Endothelial cell of umbilical vein (primary cell): ENCODE measurements around the gene GLB1L2. TPM values are rescaled to one million over a fixed set of nuclear protein-coding genes. Genes with fewer than 3 reads are reported as not detected.

Experiments used
- BruUV-seq: library from RNA; stranded (reverse); fragments of 400-500 nt; replicated peaks from 2 replicates; lab custom pipeline; 2021; lab: Mats Ljungman, UMichigan
- CTCF ChIA-PET: fragments of 300-600, 350-600 bp; sonication (Branson Sonifier 250); formaldehyde crosslinking; loops from one replicate; lab custom pipeline; 2021; ENCODE audit warnings: antibody characterized with exemption, inconsistent platforms; lab: Charles Lee
- POLR2A ChIA-PET: fragments of 300-600, 350-600 bp; sonication (Branson Sonifier 250); formaldehyde crosslinking; loops from one replicate; lab custom pipeline; 2021; ENCODE audit warnings: antibody characterized with exemption, inconsistent platforms; lab: Charles Lee
- DNase-seq: peaks from one replicate; pipeline ENCODE4 v3.0.0-alpha.2; 2011; ENCODE audit warnings: low read depth, low spot score
- FAIRE-seq: peaks from 2 replicates; lab custom pipeline; 2011; peaks lifted over from hg19 to GRCh38; lab: Jason Lieb, UNC
- H2AFZ ChIP-seq: 2 replicates; pipeline ENCODE4 v1.6.0; 2012; ENCODE audit warnings: low read depth, low read length, control low read depth, inconsistent platforms
- H3K27ac ChIP-seq: 2 replicates; pipeline ENCODE4 v1.5.1; 2011; ENCODE audit warnings: low read depth, mild to moderate bottlenecking, control low read depth, low read length, moderate library complexity; ENCODE audit not compliant: insufficient read depth
- H3K27me3 ChIP-seq, 2 experiments: 2 replicates each; pipeline versions ENCODE4 v1.6.0 to v1.6.1; 2011; ENCODE audit warnings: low read length in 2 of 2, mixed read lengths in 1 of 2; ENCODE audit not compliant: control insufficient read depth in 2 of 2, insufficient read depth in 2 of 2
- H3K36me3 ChIP-seq, 2 experiments: 2 replicates in 1 of 2; 3 replicates in 1 of 2; pipeline ENCODE4 v1.5.1; 2011; ENCODE audit warnings: low read length in 2 of 2, mild to moderate bottlenecking in 1 of 2, moderate library complexity in 1 of 2; ENCODE audit not compliant: control insufficient read depth in 2 of 2, insufficient read depth in 2 of 2; ENCODE audit errors: extremely low read depth in 1 of 2
- H3K4me1 ChIP-seq: 3 replicates; pipeline ENCODE4 v1.5.1; 2011; ENCODE audit warnings: mild to moderate bottlenecking, low read length; ENCODE audit not compliant: control insufficient read depth, insufficient read depth; ENCODE audit errors: extremely low read depth
- H3K4me2 ChIP-seq: 2 replicates; pipeline ENCODE4 v1.6.1; 2011; ENCODE audit warnings: low read length, control low read depth, mixed read lengths; ENCODE audit not compliant: insufficient read depth
- H3K4me3 ChIP-seq, 3 experiments: fragments of 200-600 bp in 1 of 3; sonication (generic), shearing (Covaris generic) in 1 of 3; replicated peaks in 1 of 3; 2 replicates each; pipeline ENCODE4 v1.5.1; 2011 to 2016; ENCODE audit warnings: control low read depth in 3 of 3, low read length in 3 of 3, mild to moderate bottlenecking in 2 of 3, inconsistent platforms in 1 of 3, low read depth in 1 of 3, moderate library complexity in 1 of 3; ENCODE audit not compliant: insufficient read depth in 1 of 3
- H3K79me2 ChIP-seq: 2 replicates; pipeline ENCODE4 v1.6.0; 2012; ENCODE audit warnings: low read length, inconsistent platforms; ENCODE audit not compliant: control insufficient read depth, insufficient read depth
- H3K9ac ChIP-seq: replicated peaks from 2 replicates; pipeline ENCODE3; 2011; ENCODE audit warnings: low read length, control low read depth; ENCODE audit not compliant: insufficient read depth; ENCODE audit errors: extremely low read depth
- H3K9me1 ChIP-seq: replicated peaks from 3 replicates; pipeline ENCODE4 v1.6.0; 2011; ENCODE audit warnings: mild to moderate bottlenecking, low read length; ENCODE audit not compliant: control insufficient read depth, insufficient read depth; ENCODE audit errors: extremely low read depth
- H3K9me3 ChIP-seq: replicated peaks from 2 replicates; pipeline ENCODE4 v1.5.1; 2012; ENCODE audit warnings: low read length, inconsistent platforms; ENCODE audit not compliant: control insufficient read depth, insufficient read depth
- H4K20me1 ChIP-seq: replicated peaks from 2 replicates; pipeline ENCODE3; 2011; ENCODE audit warnings: mild to moderate bottlenecking, low read length; ENCODE audit not compliant: control insufficient read depth, insufficient read depth; ENCODE audit errors: extremely low read depth
- EZH2 ChIP-seq: IDR thresholded peaks from 2 replicates; pipeline ENCODE4 v1.6.1; 2012; ENCODE audit warnings: borderline replicate concordance, low read depth, mild to moderate bottlenecking, moderate library complexity, low read length, inconsistent platforms; ENCODE audit not compliant: severe bottlenecking
- FOS ChIP-seq: IDR thresholded peaks from 2 replicates; pipeline ENCODE4 v1.6.1; 2011; ENCODE audit warnings: mild to moderate bottlenecking, low read length, moderate library complexity, borderline replicate concordance; ENCODE audit not compliant: insufficient read depth
- GATA2 ChIP-seq: IDR thresholded peaks from 2 replicates; pipeline ENCODE4 v1.7.0; 2011; ENCODE audit warnings: low read depth, mild to moderate bottlenecking, moderate library complexity, mixed read lengths, low read length; ENCODE audit not compliant: insufficient read length, insufficient read depth
- JUN ChIP-seq: IDR thresholded peaks from 2 replicates; pipeline ENCODE4 v1.6.1; 2011; ENCODE audit warnings: borderline replicate concordance, low read depth; ENCODE audit not compliant: insufficient read length, insufficient read depth
- MYC ChIP-seq: IDR thresholded peaks from one replicate; pipeline ENCODE4 v1.6.1; 2011; ENCODE audit warnings: mild to moderate bottlenecking, low read depth, low read length
- POLR2A ChIP-seq: IDR thresholded peaks from 2 replicates; pipeline ENCODE4 v1.6.1; 2012; ENCODE audit warnings: low read depth, mild to moderate bottlenecking, control low read depth, low read length
- POLR2AphosphoS5 ChIP-seq: IDR thresholded peaks from 2 replicates; pipeline ENCODE4 v1.6.1; 2012; ENCODE audit warnings: low read depth, mild to moderate bottlenecking, control low read depth, low read length, moderate library complexity; ENCODE audit not compliant: insufficient read depth
- dilution Hi-C: fragments of 300-500 bp; cut with MboI; formaldehyde crosslinking; loops from one replicate; pipeline ENCODE4 v1.15.0; 2019; ENCODE audit warnings: low sequenced_read_pairs; ENCODE audit not compliant: extremely low pct_ligation_motif_present
- intact Hi-C: fragments of 100-400 bp; cut with micrococcal nuclease; formaldehyde crosslinking; loops from one replicate; pipeline ENCODE4 v1.10.0; 2022
- polyA plus RNA-seq, 4 experiments: library from polyadenylated mRNA; depleted of rRNA in 3 of 4; stranded (reverse) in 3 of 4; unstranded in 1 of 4; fragments of >200 nt; gene quantifications; 2 replicates each; pipeline versions ENCODE4 v1.2.1 to v1.2.3, GENCODE V29; 2011 to 2012; ENCODE audit warnings: missing spikeins in 1 of 4
- total RNA-seq: library from RNA; stranded (reverse); gene quantifications from 2 replicates; pipeline ENCODE4 v1.2.3, GENCODE V29; 2021
- TF ChIP-seq, protein P1 (sequence below): IDR thresholded peaks from 2 replicates; pipeline ENCODE4 v1.6.1; 2011; ENCODE audit not compliant: insufficient read depth, insufficient read length
- TF ChIP-seq, protein P2 (sequence below), 2 donors: IDR thresholded peaks; 1 replicate in 1 of 2; 2 replicates in 1 of 2; pipeline ENCODE4 v1.5.1; 2011; ENCODE audit warnings: low read length in 2 of 2, mild to moderate bottlenecking in 2 of 2, moderate library complexity in 2 of 2, control low read depth in 1 of 2, inconsistent platforms in 1 of 2, low read depth in 1 of 2; ENCODE audit not compliant: insufficient read depth in 1 of 2; ENCODE audit errors: extremely low read depth in 1 of 2

Gene GLB1L2
- total and polyA plus RNA-seq, 2 donors (not counting 3 experiments of a cell fraction or from before 2014, with no cell fraction given): 0.55 to 0.59 TPM

DNA sequence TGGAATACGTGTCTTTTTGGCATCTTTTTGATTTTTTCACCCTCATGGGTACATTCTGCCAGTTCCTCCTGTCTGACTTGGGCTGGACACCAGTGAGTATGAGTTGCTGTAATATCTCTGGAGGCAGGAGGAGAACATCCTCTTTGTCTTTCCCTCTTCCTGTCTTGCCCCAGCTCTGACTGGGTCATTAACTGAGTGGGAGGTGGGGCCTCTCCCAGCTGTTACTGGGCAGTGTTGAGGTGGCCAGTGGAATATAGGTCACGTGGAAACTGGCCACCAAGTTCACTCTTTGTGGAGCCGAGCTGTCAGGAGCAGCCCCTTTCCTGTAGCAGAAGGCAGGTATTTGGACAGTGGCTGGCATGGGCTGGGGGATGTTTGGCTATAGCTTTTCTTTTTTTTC, 2.2 kb downstream of the GLB1L2 start:
- DNase-seq (no peak), FAIRE-seq (no peak)
- POLR2A ChIA-PET: no interaction called here
- Histone ChIP-seq H3K36me3 (no peaks in the 10 kb centered on the region), H4K20me1 (no peaks in the 10 kb centered on the region), H3K27me3 (peaks cover 16 to 17% of the 10 kb centered on the region in 2 experiments), H3K79me2 (no peaks in the 10 kb centered on the region), H2AFZ (no peak overlapping the region), H3K9ac (no peak overlapping the region), H3K9me1 (no peaks in the 10 kb centered on the region), H3K9me3 (no peaks in the 10 kb centered on the region), H3K4me3 (no peak overlapping the region), H3K4me1 (peaks cover 4% of the 10 kb centered on the region), H3K4me2 (no peak overlapping the region), H3K27ac (no peak overlapping the region)
- no TSS peak for BruUV-seq
- CTCF ChIA-PET: no interaction called here
- intact Hi-C loops: loop anchor here (5.0 to 10.0 kb wide), 2 partner anchors 82 to 299 kb away; partner anchors contain the start of genes ACAD8 and THYN1
- dilution Hi-C loops: no loop called here
- TF ChIP-seq POLR2A: no peak
- no peak for TF ChIP-seq JUN
- TF ChIP-seq, protein P1, sequence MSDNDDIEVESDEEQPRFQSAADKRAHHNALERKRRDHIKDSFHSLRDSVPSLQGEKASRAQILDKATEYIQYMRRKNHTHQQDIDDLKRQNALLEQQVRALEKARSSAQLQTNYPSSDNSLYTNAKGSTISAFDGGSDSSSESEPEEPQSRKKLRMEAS: no peak
- no peak for TF ChIP-seq GATA2
- TF ChIP-seq EZH2: no peak
- no peak for TF ChIP-seq POLR2AphosphoS5
- no peak for TF ChIP-seq MYC
- TF ChIP-seq FOS: no peak
- TF ChIP-seq, protein P2, sequence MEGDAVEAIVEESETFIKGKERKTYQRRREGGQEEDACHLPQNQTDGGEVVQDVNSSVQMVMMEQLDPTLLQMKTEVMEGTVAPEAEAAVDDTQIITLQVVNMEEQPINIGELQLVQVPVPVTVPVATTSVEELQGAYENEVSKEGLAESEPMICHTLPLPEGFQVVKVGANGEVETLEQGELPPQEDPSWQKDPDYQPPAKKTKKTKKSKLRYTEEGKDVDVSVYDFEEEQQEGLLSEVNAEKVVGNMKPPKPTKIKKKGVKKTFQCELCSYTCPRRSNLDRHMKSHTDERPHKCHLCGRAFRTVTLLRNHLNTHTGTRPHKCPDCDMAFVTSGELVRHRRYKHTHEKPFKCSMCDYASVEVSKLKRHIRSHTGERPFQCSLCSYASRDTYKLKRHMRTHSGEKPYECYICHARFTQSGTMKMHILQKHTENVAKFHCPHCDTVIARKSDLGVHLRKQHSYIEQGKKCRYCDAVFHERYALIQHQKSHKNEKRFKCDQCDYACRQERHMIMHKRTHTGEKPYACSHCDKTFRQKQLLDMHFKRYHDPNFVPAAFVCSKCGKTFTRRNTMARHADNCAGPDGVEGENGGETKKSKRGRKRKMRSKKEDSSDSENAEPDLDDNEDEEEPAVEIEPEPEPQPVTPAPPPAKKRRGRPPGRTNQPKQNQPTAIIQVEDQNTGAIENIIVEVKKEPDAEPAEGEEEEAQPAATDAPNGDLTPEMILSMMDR (IDR thresholded peaks at IDR 0.05; ENCODE audit: extremely low read depth in 1 of 2, insufficient read depth in 1 of 2, low read depth in 1 of 2, low read length in 2 of 2): no peak
